WTC11 (cell line): ENCODE measurements around the gene TMEM254. TPM values are rescaled to one million over a fixed set of nuclear protein-coding genes. Genes with fewer than 3 reads are reported as not detected.

Experiments
- ATAC-seq: fragments of 200-7000 bp; cut with Tn5 transposase; 2 replicates; pipeline ENCODE4 v1.10.0; 2021; ENCODE audit warnings: mild to moderate bottlenecking, moderate library complexity
- CTCF ChIA-PET: fragments of 300-600 bp; sonication (Branson Sonifier 250); formaldehyde crosslinking; loops from one replicate; lab custom pipeline; 2021; ENCODE audit warnings: antibody characterized with exemption; lab: Charles Lee
- POLR2A ChIA-PET: fragments of 350-600 bp; sonication (Branson Sonifier 250); formaldehyde crosslinking; loops from one replicate; lab custom pipeline; 2021; ENCODE audit warnings: antibody characterized with exemption; lab: Charles Lee
- DNase-seq: peaks from one replicate; pipeline ENCODE4 v3.0.0; 2021; ENCODE audit warnings: low spot score
- H3K27ac Mint-ChIP-seq: 2 replicates; pipeline ENCODE4 v1.8.0; 2021; ENCODE audit warnings: mixed read lengths
- H3K27me3 Mint-ChIP-seq: 2 replicates; pipeline ENCODE4 v1.8.0; 2021; ENCODE audit warnings: low read depth, mild to moderate bottlenecking, moderate library complexity, mixed read lengths
- H3K36me3 Mint-ChIP-seq: 2 replicates; pipeline ENCODE4 v1.8.0; 2021; ENCODE audit warnings: mixed read lengths
- H3K4me1 Mint-ChIP-seq: 2 replicates; pipeline ENCODE4 v1.8.0; 2022; ENCODE audit warnings: mixed read lengths
- H3K4me3 Mint-ChIP-seq: 2 replicates; pipeline ENCODE4 v1.8.0; 2021; ENCODE audit warnings: mild to moderate bottlenecking, moderate library complexity, mixed read lengths
- H3K9me3 Mint-ChIP-seq: 2 replicates; pipeline ENCODE4 v1.8.0; 2021; ENCODE audit warnings: mixed read lengths
- ATF3 ChIP-seq: sonication (generic); formaldehyde crosslinking; conservative IDR thresholded peaks from 2 replicates; pipeline ENCODE4 v1.8.1; 2022; ENCODE audit warnings: mild to moderate bottlenecking, missing genetic modification reagents
- EMX1 ChIP-seq: fragments of 250-450 bp; sonication (Bioruptor Pico); IDR thresholded peaks from 2 replicates; pipeline ENCODE4 v1.8.0; 2021; ENCODE audit warnings: mild to moderate bottlenecking
- ERG ChIP-seq: fragments of 250-450 bp; sonication (Bioruptor Pico); IDR thresholded peaks from 2 replicates; pipeline ENCODE4 v1.8.0; 2021; ENCODE audit warnings: mild to moderate bottlenecking
- FOXJ3 ChIP-seq: sonication (generic); formaldehyde crosslinking; IDR thresholded peaks from 2 replicates; pipeline ENCODE4 v1.9.0; 2021; ENCODE audit warnings: missing genetic modification reagents, mild to moderate bottlenecking, borderline replicate concordance
- FOXK1 ChIP-seq: sonication (generic); formaldehyde crosslinking; IDR thresholded peaks from 2 replicates; pipeline ENCODE4 v1.8.0; 2022; ENCODE audit warnings: mild to moderate bottlenecking, moderate library complexity, missing genetic modification reagents
- HMGA2 ChIP-seq: fragments of 250-450 bp; sonication (Bioruptor Pico); IDR thresholded peaks from 2 replicates; pipeline ENCODE4 v1.4.0; 2021; ENCODE audit warnings: mild to moderate bottlenecking, moderate library complexity
- MAX ChIP-seq: sonication (generic); formaldehyde crosslinking; IDR thresholded peaks from 2 replicates; pipeline ENCODE4 v1.8.0; 2022; ENCODE audit warnings: mild to moderate bottlenecking, missing genetic modification reagents
- MLX ChIP-seq: sonication (generic); formaldehyde crosslinking; IDR thresholded peaks from 2 replicates; pipeline ENCODE4 v1.8.1; 2023; ENCODE audit warnings: mild to moderate bottlenecking, missing genetic modification reagents, moderate library complexity
- MYBL2 ChIP-seq: sonication (generic); formaldehyde crosslinking; IDR thresholded peaks from 2 replicates; pipeline ENCODE4 v1.8.1; 2023; ENCODE audit warnings: mild to moderate bottlenecking, moderate library complexity, missing genetic modification reagents
- NFE2L1 ChIP-seq: sonication (generic); formaldehyde crosslinking; IDR thresholded peaks from 2 replicates; pipeline ENCODE4 v1.8.1; 2023; ENCODE audit warnings: missing genetic modification reagents
- NR2C2 ChIP-seq: sonication (generic); formaldehyde crosslinking; IDR thresholded peaks from 2 replicates; pipeline ENCODE4 v1.8.0; 2022; ENCODE audit warnings: mild to moderate bottlenecking, missing genetic modification reagents
- NR3C1 ChIP-seq: sonication (generic); formaldehyde crosslinking; conservative IDR thresholded peaks from 2 replicates; pipeline ENCODE4 v1.8.1; 2023; ENCODE audit warnings: low read depth, mild to moderate bottlenecking, missing genetic modification reagents
- OVOL2 ChIP-seq: fragments of 250-450 bp; sonication (Bioruptor Pico); IDR thresholded peaks from 2 replicates; pipeline ENCODE4 v1.9.0; 2021; ENCODE audit warnings: mild to moderate bottlenecking, borderline replicate concordance
- SMAD4 ChIP-seq: sonication (generic); formaldehyde crosslinking; IDR thresholded peaks from 2 replicates; pipeline ENCODE4 v1.8.0; 2022; ENCODE audit warnings: mild to moderate bottlenecking, missing genetic modification reagents
- TCF7 ChIP-seq: sonication (generic); formaldehyde crosslinking; IDR thresholded peaks from 2 replicates; pipeline ENCODE4 v1.8.0; 2022; ENCODE audit warnings: mild to moderate bottlenecking, low read depth, missing genetic modification reagents, moderate library complexity
- TEAD4 ChIP-seq: sonication (generic); formaldehyde crosslinking; IDR thresholded peaks from 2 replicates; pipeline ENCODE4 v1.8.0; 2022; ENCODE audit warnings: mild to moderate bottlenecking, missing genetic modification reagents
- ZMAT4 ChIP-seq: fragments of 250-450 bp; sonication (Bioruptor Pico); IDR thresholded peaks from 2 replicates; pipeline ENCODE4 v1.9.0; 2021; ENCODE audit warnings: mild to moderate bottlenecking
- ZNF138 ChIP-seq: sonication (generic); formaldehyde crosslinking; conservative IDR thresholded peaks from 2 replicates; pipeline ENCODE4 v1.8.1; 2022; ENCODE audit warnings: mild to moderate bottlenecking, moderate library complexity, missing genetic modification reagents
- ZNF396 ChIP-seq: fragments of 250-450 bp; sonication (Bioruptor Pico); IDR thresholded peaks from 2 replicates; pipeline ENCODE4 v1.8.0; 2021; ENCODE audit warnings: mild to moderate bottlenecking, moderate library complexity, borderline replicate concordance
- ZSCAN18 ChIP-seq: fragments of 250-450 bp; sonication (Bioruptor Pico); IDR thresholded peaks from 2 replicates; pipeline ENCODE4 v2.1.2; 2022; ENCODE audit warnings: mild to moderate bottlenecking, moderate library complexity
- total RNA-seq: library from RNA; stranded (reverse); gene quantifications from 3 replicates; pipeline ENCODE4 v1.2.3, GENCODE V29; 2021
- TF ChIP-seq, protein P1 (sequence below): sonication (generic); formaldehyde crosslinking; IDR thresholded peaks from 2 replicates; pipeline ENCODE4 v1.8.1; 2022; ENCODE audit warnings: low read depth, mild to moderate bottlenecking, moderate library complexity, missing genetic modification reagents, borderline replicate concordance
- TF ChIP-seq, protein P2 (sequence below): sonication (generic); formaldehyde crosslinking; IDR thresholded peaks from 2 replicates; pipeline ENCODE4 v1.8.1; 2023; ENCODE audit warnings: mild to moderate bottlenecking, missing genetic modification reagents, borderline replicate concordance

TMEM254 gene
- total RNA-seq, 1 experiment from 2014 or later = 18.5 TPM

- Mint-ChIP-seq H3K4me3 (no peak overlapping the region), H3K27ac (no peak overlapping the region), H3K36me3 (no peaks in the 10 kb centered on the region), H3K4me1 (no peaks in the 10 kb centered on the region), H3K9me3 (no peaks in the 10 kb centered on the region), H3K27me3 (peaks cover 10% of the 10 kb centered on the region)
- TF ChIP-seq ZNF396 (no peak), ZSCAN18 (CRISPR knock-in tag) (no peak), FOXJ3 (no peak), OVOL2 (CRISPR knock-in tag) (no peak), ZNF138 (CRISPR knock-in tag) (no peak), ATF3 (CRISPR knock-in tag) (no peak), TCF7 (CRISPR knock-in tag) (no peak), SMAD4 (CRISPR knock-in tag) (no peak), HMGA2 (no peak), MYBL2 (CRISPR knock-in tag) (no peak), NR2C2 (CRISPR knock-in tag) (no peak), TEAD4 (no peak), MLX (CRISPR knock-in tag) (no peak)
- TF ChIP-seq, protein P1, sequence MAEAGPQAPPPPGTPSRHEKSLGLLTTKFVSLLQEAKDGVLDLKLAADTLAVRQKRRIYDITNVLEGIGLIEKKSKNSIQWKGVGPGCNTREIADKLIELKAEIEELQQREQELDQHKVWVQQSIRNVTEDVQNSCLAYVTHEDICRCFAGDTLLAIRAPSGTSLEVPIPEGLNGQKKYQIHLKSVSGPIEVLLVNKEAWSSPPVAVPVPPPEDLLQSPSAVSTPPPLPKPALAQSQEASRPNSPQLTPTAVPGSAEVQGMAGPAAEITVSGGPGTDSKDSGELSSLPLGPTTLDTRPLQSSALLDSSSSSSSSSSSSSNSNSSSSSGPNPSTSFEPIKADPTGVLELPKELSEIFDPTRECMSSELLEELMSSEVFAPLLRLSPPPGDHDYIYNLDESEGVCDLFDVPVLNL (CRISPR knock-in tag) = no peak
- ATAC-seq (no peak), DNase-seq (no peak)
- ChIA-PET CTCF (no interaction called here), POLR2A (no interaction called here)
These were observed 26.5 kb upstream of the TMEM254 start for GRCh38 chr10:80051993-80052392.

GRCh38 chr10:80055760-80056159 is 22.7 kb upstream of the TMEM254 start:
- POLR2A ChIA-PET = no interaction called here
- CTCF ChIA-PET = interaction anchor here (2.4 kb wide), 1 partner anchor 8 kb away, joined by 8 read pairs; no protein-coding TSS in a partner anchor
- peaks cover under 1% of the 10 kb centered on the region; the same call in 1 of the 2 replicates for H3K27me3 Mint-ChIP-seq
- H3K9me3 Mint-ChIP-seq = no peaks in the 10 kb centered on the region
- peaks cover 3% of the 10 kb centered on the region; the same call in 1 of the 2 replicates for H3K4me1 Mint-ChIP-seq
- no peak overlapping the region for H3K4me3 Mint-ChIP-seq
- DNase-seq (no peak), ATAC-seq (no peak)
- no peaks in the 10 kb centered on the region for H3K36me3 Mint-ChIP-seq
- H3K27ac Mint-ChIP-seq = no peak overlapping the region
- TF ChIP-seq EMX1 (CRISPR knock-in tag) (no peak), ZMAT4 (CRISPR knock-in tag) (no peak), MAX (no peak), NFE2L1 (CRISPR knock-in tag) (no peak), ZSCAN18 (CRISPR knock-in tag) (no peak), NR3C1 (CRISPR knock-in tag) (no peak), FOXK1 (CRISPR knock-in tag) (no peak), ERG (CRISPR knock-in tag) (no peak), TCF7 (CRISPR knock-in tag) (no peak)
- TF ChIP-seq, protein P2, sequence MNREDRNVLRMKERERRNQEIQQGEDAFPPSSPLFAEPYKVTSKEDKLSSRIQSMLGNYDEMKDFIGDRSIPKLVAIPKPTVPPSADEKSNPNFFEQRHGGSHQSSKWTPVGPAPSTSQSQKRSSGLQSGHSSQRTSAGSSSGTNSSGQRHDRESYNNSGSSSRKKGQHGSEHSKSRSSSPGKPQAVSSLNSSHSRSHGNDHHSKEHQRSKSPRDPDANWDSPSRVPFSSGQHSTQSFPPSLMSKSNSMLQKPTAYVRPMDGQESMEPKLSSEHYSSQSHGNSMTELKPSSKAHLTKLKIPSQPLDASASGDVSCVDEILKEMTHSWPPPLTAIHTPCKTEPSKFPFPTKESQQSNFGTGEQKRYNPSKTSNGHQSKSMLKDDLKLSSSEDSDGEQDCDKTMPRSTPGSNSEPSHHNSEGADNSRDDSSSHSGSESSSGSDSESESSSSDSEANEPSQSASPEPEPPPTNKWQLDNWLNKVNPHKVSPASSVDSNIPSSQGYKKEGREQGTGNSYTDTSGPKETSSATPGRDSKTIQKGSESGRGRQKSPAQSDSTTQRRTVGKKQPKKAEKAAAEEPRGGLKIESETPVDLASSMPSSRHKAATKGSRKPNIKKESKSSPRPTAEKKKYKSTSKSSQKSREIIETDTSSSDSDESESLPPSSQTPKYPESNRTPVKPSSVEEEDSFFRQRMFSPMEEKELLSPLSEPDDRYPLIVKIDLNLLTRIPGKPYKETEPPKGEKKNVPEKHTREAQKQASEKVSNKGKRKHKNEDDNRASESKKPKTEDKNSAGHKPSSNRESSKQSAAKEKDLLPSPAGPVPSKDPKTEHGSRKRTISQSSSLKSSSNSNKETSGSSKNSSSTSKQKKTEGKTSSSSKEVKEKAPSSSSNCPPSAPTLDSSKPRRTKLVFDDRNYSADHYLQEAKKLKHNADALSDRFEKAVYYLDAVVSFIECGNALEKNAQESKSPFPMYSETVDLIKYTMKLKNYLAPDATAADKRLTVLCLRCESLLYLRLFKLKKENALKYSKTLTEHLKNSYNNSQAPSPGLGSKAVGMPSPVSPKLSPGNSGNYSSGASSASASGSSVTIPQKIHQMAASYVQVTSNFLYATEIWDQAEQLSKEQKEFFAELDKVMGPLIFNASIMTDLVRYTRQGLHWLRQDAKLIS (CRISPR knock-in tag) = no peak
- TF ChIP-seq, all 79 proteins: peak for 0
